GM21717 (cell line): ENCODE results near the gene HOXA9.

ENCODE experiments used
- ATAC-seq: cut with Tn5 transposase; IDR thresholded peaks from one replicate; pipeline ENCODE4 v1.9.1; 2021; ENCODE audit warnings: mild to moderate bottlenecking, moderate library complexity; ENCODE audit not compliant: unreplicated experiment

Gene HOXA9

DNA sequence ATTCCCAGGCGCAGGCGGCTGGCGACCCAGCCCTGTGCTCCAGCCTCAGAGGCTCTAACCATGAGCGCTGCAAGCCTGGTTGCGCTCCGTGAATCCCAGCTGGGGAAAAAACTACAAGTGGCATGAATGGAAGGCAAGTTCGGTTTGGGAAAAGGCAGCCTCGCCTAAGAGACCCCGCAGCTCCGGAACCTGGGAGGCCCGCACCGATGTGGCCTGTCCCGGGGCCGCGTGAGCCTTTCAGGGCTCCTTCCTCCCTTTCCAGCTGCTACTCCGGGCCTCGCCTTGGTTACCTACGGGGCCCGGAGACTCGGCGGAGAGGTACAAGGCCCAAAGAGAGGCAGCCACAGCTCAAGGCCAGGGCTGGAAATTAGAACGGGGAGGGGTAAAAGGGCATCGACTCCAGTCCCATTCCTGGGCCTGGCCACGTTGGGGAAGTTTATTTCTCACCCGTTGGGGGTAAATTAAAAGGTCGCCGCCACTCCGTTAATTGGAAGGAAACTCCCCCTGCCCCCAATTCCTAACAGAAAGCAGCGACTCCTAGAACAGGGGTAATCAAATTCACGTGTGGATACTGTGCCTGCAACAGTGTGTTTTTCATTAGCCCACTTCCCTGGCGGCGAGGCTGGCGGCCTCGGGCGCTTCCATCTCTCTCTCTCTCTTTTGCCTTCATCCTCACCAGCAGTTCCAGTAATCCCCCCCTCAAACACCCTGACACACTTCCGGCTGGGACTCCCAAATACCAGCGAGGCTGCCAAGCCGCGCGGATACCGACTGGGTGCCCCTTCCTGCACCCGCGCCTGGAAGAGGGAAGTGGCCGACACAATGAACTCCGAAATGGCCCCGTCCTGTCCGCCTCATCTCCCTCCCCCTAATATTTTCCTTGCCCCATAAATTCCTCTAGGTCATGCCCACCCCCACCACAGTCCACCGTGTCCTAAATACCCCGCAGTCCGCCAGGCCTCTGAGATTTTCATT, 1.5 kb upstream of the HOXA9 start:
- ATAC-seq = no peak

DNA sequence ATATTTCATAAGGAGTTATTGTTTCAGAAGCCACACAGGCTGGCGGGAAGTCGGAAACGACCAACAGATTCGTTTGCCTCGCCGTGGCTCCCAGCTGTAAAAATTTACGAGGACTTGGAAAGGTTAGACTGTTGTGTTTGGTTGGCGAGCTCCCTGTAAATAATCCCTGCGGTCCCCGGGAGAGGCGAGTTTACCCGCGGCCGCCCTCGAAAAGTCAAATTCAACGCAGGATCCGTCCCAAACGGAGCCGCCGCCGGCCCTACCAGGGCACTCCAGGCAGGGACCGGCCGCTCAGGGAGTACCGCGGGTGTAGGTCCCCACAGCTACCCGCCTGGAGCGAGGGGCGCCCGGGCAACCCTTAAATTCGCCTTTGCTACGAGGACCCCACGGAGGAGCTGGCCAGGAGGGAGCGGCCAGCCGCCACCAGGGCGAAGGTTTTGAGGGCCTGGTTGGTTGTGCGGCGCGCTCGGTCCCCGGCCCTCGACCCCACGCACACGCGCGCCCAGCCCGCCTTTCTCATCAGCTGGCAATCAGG, 726 bp upstream of the HOXA9 start:
- ATAC-seq = no peak

GRCh38 chr7:27164367-27165088, 809 bp downstream of the HOXA9 start:
- no peak for ATAC-seq

GRCh38 chr7:27164045-27164366, 1.3 kb downstream of the HOXA9 start:
- no peak for ATAC-seq

DNA sequence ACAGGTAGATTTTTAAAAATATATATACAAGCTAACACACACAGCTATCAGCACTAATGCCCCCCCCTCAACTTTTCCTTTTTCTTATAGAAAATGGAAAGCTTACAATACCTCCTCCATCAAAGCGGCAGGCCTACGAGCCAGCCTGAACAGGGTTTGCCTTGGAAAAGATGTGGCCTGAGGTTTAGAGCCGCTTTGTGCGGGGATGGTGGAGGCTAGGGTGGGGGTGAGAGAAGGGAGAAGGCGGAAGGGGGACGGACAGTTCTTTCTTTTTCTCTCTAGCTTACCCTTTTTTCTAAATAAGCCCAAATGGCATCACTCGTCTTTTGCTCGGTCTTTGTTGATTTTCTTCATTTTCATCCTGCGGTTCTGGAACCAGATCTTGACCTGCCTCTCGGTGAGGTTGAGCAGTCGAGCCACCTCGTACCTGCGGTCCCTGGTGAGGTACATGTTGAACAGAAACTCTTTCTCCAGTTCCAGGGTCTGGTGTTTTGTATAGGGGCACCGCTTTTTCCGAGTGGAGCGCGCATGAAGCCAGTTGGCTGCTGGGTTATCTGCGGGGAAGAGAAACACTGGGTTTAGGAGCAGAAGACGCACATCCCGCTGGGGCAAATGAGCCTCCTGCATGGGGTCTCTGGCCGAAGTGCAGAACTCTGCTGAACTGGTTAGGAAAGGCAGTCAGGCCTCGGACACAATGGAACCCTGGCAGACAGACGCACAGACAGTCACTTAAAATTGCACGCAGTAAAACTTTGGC, 1.9 kb downstream of the HOXA9 start:
- ATAC-seq = no peak

GRCh38 chr7:27162561-27163287, 2.6 kb downstream of the HOXA9 start:
- no peak for ATAC-seq

GRCh38 chr7:27161721-27162560, 3.4 kb downstream of the HOXA9 start:
- ATAC-seq = no peak

DNA sequence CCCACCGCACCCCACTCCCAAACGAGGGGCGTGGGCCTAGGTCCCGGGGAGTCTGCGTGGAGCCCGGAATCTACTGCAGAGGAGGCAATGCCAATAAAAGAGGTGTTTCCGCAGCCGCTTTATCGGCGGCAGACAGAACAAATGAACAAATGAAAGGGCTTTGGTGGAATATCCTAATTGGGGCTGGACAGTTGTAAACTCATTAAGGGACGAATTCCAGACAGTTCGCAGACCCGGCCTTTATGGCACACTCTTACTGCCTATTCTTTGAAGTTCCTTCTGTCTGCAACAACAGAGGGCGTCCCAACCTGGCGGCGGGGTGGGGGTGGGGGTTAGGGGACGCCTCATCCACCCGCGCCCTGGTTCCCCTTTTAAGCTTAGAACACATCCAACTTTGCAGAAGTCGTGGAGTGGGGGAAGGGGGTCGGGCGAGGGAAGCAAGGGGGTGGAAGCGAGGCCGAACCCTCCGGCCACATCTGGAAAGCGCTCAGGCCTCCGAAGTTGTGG, 4.1 kb downstream of the HOXA9 start:
- ATAC-seq = no peak

DNA sequence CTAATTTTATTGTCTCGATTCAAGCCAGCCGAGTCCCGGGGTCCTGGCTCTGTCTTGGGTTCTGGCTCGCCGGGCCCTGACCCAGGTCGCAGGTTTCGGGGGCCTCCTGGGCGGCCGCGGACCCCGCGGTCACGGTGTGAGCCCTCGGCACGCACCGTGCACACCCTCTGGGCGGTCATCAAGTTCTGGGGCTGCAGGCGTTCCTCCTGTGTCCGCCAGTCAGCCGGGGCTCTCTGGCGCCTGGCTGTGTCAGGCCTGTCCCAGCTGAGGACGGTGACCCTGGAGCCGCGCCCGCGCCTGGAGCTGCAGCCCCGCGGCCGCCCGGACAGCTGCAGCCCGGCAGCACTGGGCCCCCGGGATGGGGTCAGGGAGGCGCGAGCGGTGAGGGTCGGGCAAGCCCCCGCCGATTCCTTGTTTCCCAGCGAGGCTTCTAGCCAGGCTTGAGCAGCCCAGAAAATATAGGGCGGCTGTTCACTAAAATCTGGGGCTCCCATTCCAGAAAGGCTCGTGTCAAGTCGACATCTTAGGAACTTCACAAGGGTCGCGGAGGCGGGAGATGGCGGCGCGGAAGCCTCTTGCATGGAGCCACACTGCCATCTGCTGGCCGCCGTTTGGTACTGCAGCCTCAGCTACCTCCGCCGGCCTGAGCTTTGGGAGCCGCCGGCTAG, 4.7 kb downstream of the HOXA9 start:
- ATAC-seq = peak; percentile 58

GRCh38 chr7:27160145-27160545, 5.2 kb downstream of the HOXA9 start:
- no peak for ATAC-seq

GRCh38 chr7:27159266-27160144, 5.8 kb downstream of the HOXA9 start:
- ATAC-seq = no peak

DNA sequence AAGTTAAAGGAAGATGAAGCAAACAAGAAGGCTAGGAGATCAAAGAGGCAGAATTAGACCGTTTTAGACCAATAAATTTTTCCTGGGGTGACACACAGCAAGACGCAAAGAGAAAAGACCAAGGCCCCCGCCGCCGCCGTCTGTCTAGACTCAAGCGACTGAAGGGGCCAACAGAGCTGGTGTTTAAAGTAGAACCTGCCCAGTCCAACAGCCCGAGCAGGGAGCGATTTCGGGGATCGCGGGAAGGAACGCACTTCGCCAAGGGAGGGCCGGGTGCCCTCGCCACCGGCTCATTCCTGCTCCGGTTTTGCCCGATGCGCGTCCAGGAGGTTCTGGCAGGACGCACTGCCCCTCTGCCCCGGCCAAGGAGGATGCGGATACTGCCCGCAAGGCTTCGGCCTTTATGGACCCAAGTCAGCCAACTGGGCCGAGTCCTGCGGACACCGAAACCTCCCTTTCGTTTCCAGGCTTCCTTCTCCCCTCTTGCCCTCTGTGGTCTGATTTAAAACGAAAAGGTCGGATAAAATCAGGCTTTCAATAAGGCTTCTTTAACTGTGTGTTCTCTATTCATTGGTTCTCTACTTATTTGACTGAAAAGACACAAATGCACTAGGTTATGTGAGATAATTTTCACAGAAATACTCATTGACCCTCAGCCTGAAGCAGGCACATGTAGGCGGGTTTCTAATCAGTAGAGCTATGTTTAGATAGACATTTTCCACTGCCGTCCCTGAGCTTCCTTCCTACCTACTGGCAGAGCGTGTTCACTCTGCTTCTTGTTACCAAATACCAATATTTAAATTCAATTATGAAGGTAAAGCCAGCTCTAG, 6.7 kb downstream of the HOXA9 start:
- no peak for ATAC-seq

DNA sequence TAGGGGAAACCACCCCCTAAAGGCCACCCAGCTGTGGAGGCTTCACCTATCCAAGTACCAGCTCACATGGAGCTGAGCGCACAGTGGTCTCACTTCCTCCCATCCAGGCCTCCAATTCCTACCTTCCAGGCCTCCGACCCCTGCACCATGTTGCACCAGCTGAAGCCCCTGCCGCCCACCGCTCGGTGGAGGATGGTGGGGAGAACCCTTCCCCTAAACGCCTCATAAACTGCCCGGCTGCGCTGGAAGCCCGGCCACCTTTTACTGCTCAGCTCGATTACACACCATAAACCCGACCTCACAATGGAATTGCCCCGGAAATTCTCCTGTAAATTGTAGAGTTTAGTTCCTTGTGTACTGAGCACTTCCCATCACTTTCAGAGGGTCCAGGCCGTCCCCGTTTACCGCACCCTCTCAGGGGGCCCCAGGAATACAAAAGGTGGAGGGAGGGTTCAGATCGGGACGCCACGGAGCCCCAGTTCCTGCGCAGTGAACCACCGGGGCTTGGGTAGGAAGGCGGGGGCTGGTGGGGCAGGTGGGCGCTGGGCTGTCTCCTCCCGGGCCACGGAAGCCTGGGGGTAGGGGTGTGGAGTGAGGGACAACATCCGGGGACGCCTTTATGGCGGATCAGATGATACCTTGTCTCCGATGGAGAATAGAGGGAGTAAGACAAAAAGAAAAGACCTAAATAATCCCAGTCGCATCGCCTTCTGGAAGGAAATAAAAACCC, 7.5 kb downstream of the HOXA9 start:
- ATAC-seq = no peak

GRCh38 chr7:27156916-27157701, 8.2 kb downstream of the HOXA9 start:
- ATAC-seq = no peak

DNA sequence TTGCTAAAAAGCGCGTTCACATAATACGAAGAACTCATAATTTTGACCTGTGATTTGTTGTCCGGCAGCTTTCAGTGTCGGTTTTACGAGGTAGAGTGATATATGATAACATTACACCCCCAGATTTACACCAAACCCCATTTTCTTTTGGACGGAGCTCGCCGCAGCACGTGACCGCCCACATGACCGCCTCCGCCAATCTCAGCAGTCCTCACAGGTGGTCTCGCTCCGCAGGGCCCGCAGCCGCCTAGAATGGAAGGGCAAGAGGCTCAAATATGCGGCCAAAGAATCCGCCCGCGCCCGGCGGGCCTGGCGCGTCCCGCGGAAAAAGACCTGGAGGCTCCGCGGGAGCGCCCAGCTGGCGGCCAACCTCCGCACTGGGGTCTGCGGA, 8.8 kb downstream of the HOXA9 start, which contains the start of gene HOXA7:
Gene HOXA7 (minus strand): TSS at position 168 of the 391 bp plus-strand sequence. CDS start 130 bp downstream, at position 38.
- no peak for ATAC-seq
